ENCODE measurements around the gene SKA1. TPM values are rescaled to one million over a fixed set of nuclear protein-coding genes. Genes with fewer than 3 reads are reported as not detected.
A peak's percentile ranks its signal among the peaks of the same experiment; 100 is the strongest.

The SKA1 gene
- total and polyA plus RNA-seq, 2 of the 13 experiments (the other 11 are each of a cell fraction or from before 2014, with no cell fraction given): 5.3 to 21.3 TPM

- no peak for TF ChIP-seq ZNF816 (CRISPR knock-in tag; IDR thresholded peaks at IDR 0.05; ENCODE audit: borderline replicate concordance)
- peak; percentile 24; the same call in 1 of the 2 replicates for TF ChIP-seq CSRNP1 (CRISPR knock-in tag; IDR thresholded peaks at IDR 0.05)
- peak; percentile 49; the same call in 1 of the 2 replicates for TF ChIP-seq ZNF446 (CRISPR knock-in tag; IDR thresholded peaks at IDR 0.05)
- no peak for TF ChIP-seq ZMAT5 (CRISPR knock-in tag; IDR thresholded peaks at IDR 0.05; ENCODE audit: borderline replicate concordance, low read depth)
- no peak for TF ChIP-seq CBX1 (IDR thresholded peaks at IDR 0.05; ENCODE audit: low read depth)
- TF ChIP-seq ZNF335 (CRISPR knock-in tag; IDR thresholded peaks at IDR 0.05): 0 out of 2 replicates have a peak, but pooled peaks have one; percentile 48
- TF ChIP-seq KDM5B (CRISPR knock-in tag; IDR thresholded peaks at IDR 0.05; ENCODE audit: borderline replicate concordance): 0 out of 2 replicates have a peak, but pooled peaks have one; percentile 49
- TF ChIP-seq MTA1 (CRISPR knock-in tag; IDR thresholded peaks at IDR 0.05; ENCODE audit: borderline replicate concordance): no peak
- TF ChIP-seq ZNF784 (CRISPR knock-in tag; IDR thresholded peaks at IDR 0.05; ENCODE audit: borderline replicate concordance): no peak
- TF ChIP-seq ZBTB7A (CRISPR knock-in tag; IDR thresholded peaks at IDR 0.05): no peak
- TF ChIP-seq GABPA (IDR thresholded peaks at IDR 0.05; ENCODE audit: low read depth, low read length): peak; percentile 62
- peak; percentile 87 for TF ChIP-seq GABPA (CRISPR knock-in tag; IDR thresholded peaks at IDR 0.05; ENCODE audit: low read depth)
- no peak for TF ChIP-seq ZSCAN20 (CRISPR knock-in tag; IDR thresholded peaks at IDR 0.05; ENCODE audit: borderline replicate concordance)
- 0 out of 2 replicates have a peak, but pooled peaks have one; percentile 38 for TF ChIP-seq ZNF317 (CRISPR knock-in tag; IDR thresholded peaks at IDR 0.05)
- TF ChIP-seq ZNF777 (CRISPR knock-in tag; IDR thresholded peaks at IDR 0.05): no peak
- peak; percentile 69; the same call in 1 of the 2 replicates for TF ChIP-seq ZNF558 (CRISPR knock-in tag; IDR thresholded peaks at IDR 0.05; ENCODE audit: borderline replicate concordance)
- peak; percentile 54; the same call in 1 of the 2 replicates for TF ChIP-seq MEIS1 (CRISPR knock-in tag; IDR thresholded peaks at IDR 0.05; ENCODE audit: borderline replicate concordance)
- TF ChIP-seq NKX3-1 (CRISPR knock-in tag; IDR thresholded peaks at IDR 0.05): no peak
- no peak; the same call in 1 of the 2 replicates for TF ChIP-seq NCOR1 (IDR thresholded peaks at IDR 0.05; ENCODE audit: borderline replicate concordance, low read length)
- TF ChIP-seq MIXL1 (CRISPR knock-in tag; IDR thresholded peaks at IDR 0.05): no peak
- TF ChIP-seq SALL1 (CRISPR knock-in tag; IDR thresholded peaks at IDR 0.05): peak; percentile 90
- 0 out of 2 replicates have a peak, but pooled peaks have one; percentile 34 for TF ChIP-seq ZNF761 (CRISPR knock-in tag; conservative IDR thresholded peaks at IDR 0.05)
- peak; percentile 87 for TF ChIP-seq DRAP1 (CRISPR knock-in tag; IDR thresholded peaks at IDR 0.05)
- TF ChIP-seq ZNF44 (CRISPR knock-in tag; IDR thresholded peaks at IDR 0.05): no peak
- no peak for TF ChIP-seq PTBP1 (IDR thresholded peaks at IDR 0.05; ENCODE audit: low read depth, low read length, poor library complexity, severe bottlenecking)
- TF ChIP-seq HIVEP1 (CRISPR knock-in tag; IDR thresholded peaks at IDR 0.05): peak; percentile 82
- TF ChIP-seq ARNT2 (CRISPR knock-in tag; IDR thresholded peaks at IDR 0.05; ENCODE audit: low read depth): peak; percentile 95
- no peak for TF ChIP-seq ZNF781 (CRISPR knock-in tag; IDR thresholded peaks at IDR 0.05; ENCODE audit: borderline replicate concordance, not compliant biosample characterization)
- no peak for TF ChIP-seq ZNF564 (CRISPR knock-in tag; IDR thresholded peaks at IDR 0.05)
Measured at GRCh38 chr18:50374753-50375391, at the start of gene SKA1 (continued).
